ENCODE results near the gene APOA5. TPM values are rescaled to one million over a fixed set of nuclear protein-coding genes. Genes with fewer than 3 reads are reported as not detected.

The APOA5 gene
- total and polyA plus RNA-seq, 2 donors (not counting 3 experiments of a cell fraction or from before 2014, with no cell fraction given): not detected

GRCh38 chr11:116790167-116791001, 1.3 kb downstream of the APOA5 start:
- intact Hi-C loops (cut with micrococcal nuclease): loop anchor here (1.0 to 5.0 kb wide), 6 partner anchors 46 to 436 kb away; partner anchors contain the start of gene SIK3
- ChIA-PET POLR2A (interaction anchor here (1.5 kb wide), 1 partner anchor 45 kb away, joined by 4 read pairs; no protein-coding TSS in a partner anchor), CTCF (interaction anchor here (0.8 to 6.2 kb wide), 55 partner anchors 8 to 589 kb away, joined by 3 to 272 read pairs (median 6); partner anchors contain the start of genes APOA1, APOA4, APOC3 and PAFAH1B2)
- H3K4me1 ChIP-seq (ENCODE audit: control insufficient read depth, extremely low read depth, insufficient read depth, low read length): peaks cover 13% of the 10 kb centered on the region
- TF ChIP-seq EZH2 (IDR thresholded peaks at IDR 0.05; ENCODE audit: borderline replicate concordance, low read depth, low read length, severe bottlenecking) (no peak), POLR2A (IDR thresholded peaks at IDR 0.05; ENCODE audit: low read depth, low read length) (no peak), POLR2AphosphoS5 (IDR thresholded peaks at IDR 0.05; ENCODE audit: insufficient read depth, low read depth, low read length) (no peak), FOS (IDR thresholded peaks at IDR 0.05; ENCODE audit: borderline replicate concordance, insufficient read depth, low read length) (no peak), GATA2 (IDR thresholded peaks at IDR 0.05; ENCODE audit: insufficient read depth, insufficient read length, low read depth, low read length) (no peak), JUN (IDR thresholded peaks at IDR 0.05; ENCODE audit: borderline replicate concordance, insufficient read depth, insufficient read length, low read depth) (no peak), CTCF (IDR thresholded peaks at IDR 0.05; ENCODE audit: extremely low read depth in 1 of 2, insufficient read depth in 1 of 2, low read depth in 1 of 2, low read length in 2 of 2) (no peak), MYC (IDR thresholded peaks at IDR 0.05; ENCODE audit: low read depth, low read length) (no peak)
- TF ChIP-seq, protein P1, sequence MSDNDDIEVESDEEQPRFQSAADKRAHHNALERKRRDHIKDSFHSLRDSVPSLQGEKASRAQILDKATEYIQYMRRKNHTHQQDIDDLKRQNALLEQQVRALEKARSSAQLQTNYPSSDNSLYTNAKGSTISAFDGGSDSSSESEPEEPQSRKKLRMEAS (IDR thresholded peaks at IDR 0.05; ENCODE audit: insufficient read depth, insufficient read length): no peak
- no peaks in the 10 kb centered on the region for H3K9me3 ChIP-seq (replicated peaks; ENCODE audit: control insufficient read depth, insufficient read depth, low read length)
- BruUV-seq (replicated peaks): no TSS peak
- no peak overlapping the region for H3K4me3 ChIP-seq (replicated peaks in 1 of 3; ENCODE audit: insufficient read depth in 1 of 3, low read depth in 1 of 3, low read length in 3 of 3)
- H3K27me3 ChIP-seq (ENCODE audit: control insufficient read depth in 2 of 2, insufficient read depth in 2 of 2, low read length in 2 of 2): no peaks in the 10 kb centered on the region
- no peaks in the 10 kb centered on the region for H3K9me1 ChIP-seq (replicated peaks; ENCODE audit: control insufficient read depth, extremely low read depth, insufficient read depth, low read length)
- H2AFZ ChIP-seq (ENCODE audit: low read depth, low read length): no peak overlapping the region
- dilution Hi-C loops (cut with MboI; ENCODE audit: extremely low pct_ligation_motif_present, low sequenced_read_pairs): no loop called here
- FAIRE-seq: no peak
- H4K20me1 ChIP-seq (replicated peaks; ENCODE audit: control insufficient read depth, extremely low read depth, insufficient read depth, low read length): no peaks in the 10 kb centered on the region
- H3K36me3 ChIP-seq (ENCODE audit: control insufficient read depth in 2 of 2, extremely low read depth in 1 of 2, insufficient read depth in 2 of 2, low read length in 2 of 2): peaks cover 0 to 3% of the 10 kb centered on the region in 2 experiments
- no peak overlapping the region for H3K9ac ChIP-seq (replicated peaks; ENCODE audit: extremely low read depth, insufficient read depth, low read length)
- no peak for DNase-seq (ENCODE audit: low read depth, low spot score)
- no peak overlapping the region for H3K27ac ChIP-seq (ENCODE audit: insufficient read depth, low read depth, low read length)
- H3K79me2 ChIP-seq (ENCODE audit: control insufficient read depth, insufficient read depth, low read length): peaks cover 15% of the 10 kb centered on the region
- no peak overlapping the region for H3K4me2 ChIP-seq (ENCODE audit: insufficient read depth, low read length)
